Fibroblast of lung (primary cell): Measurements from ENCODE around the gene PIP5KL1. TPM values are rescaled to one million over a fixed set of nuclear protein-coding genes. Genes with fewer than 3 reads are reported as not detected.
A peak's percentile ranks its signal among the peaks of the same experiment; 100 is the strongest.

Experiments used
- DNase-seq, 2 donors: peaks; one replicate each; pipeline versions ENCODE4 v3.0.0 to v3.0.0-alpha.2; 2010; ENCODE audit warnings: low read depth in 2 of 2
- H2AFZ ChIP-seq: 2 replicates; pipeline ENCODE4 v1.5.1; 2012; ENCODE audit warnings: low read length, control low read depth, inconsistent platforms
- H3K27ac ChIP-seq: 2 replicates; pipeline ENCODE4 v1.5.1; 2011; ENCODE audit warnings: low read length, control low read depth; ENCODE audit not compliant: insufficient read depth
- H3K27me3 ChIP-seq: 2 replicates; pipeline ENCODE4 v1.5.1; 2011; ENCODE audit warnings: mild to moderate bottlenecking, low read length; ENCODE audit not compliant: control insufficient read depth, insufficient read depth
- H3K36me3 ChIP-seq: 2 replicates; pipeline ENCODE4 v1.5.1; 2011; ENCODE audit warnings: low read length; ENCODE audit not compliant: control insufficient read depth, insufficient read depth
- H3K4me1 ChIP-seq: 2 replicates; pipeline ENCODE4 v1.5.1; 2011; ENCODE audit warnings: low read length; ENCODE audit not compliant: control insufficient read depth, insufficient read depth; ENCODE audit errors: extremely low read depth
- H3K4me2 ChIP-seq: 2 replicates; pipeline ENCODE4 v1.5.1; 2011; ENCODE audit warnings: low read length, control low read depth; ENCODE audit not compliant: insufficient read depth; ENCODE audit errors: extremely low read depth
- H3K4me3 ChIP-seq, 4 experiments: fragments of 200-600 bp in 1 of 4; sonication (generic) in 1 of 4; replicated peaks in 1 of 4; 2 replicates each; pipeline ENCODE4 v1.5.1; 2011 to 2016; ENCODE audit warnings: low read length in 4 of 4, low read depth in 3 of 4, mild to moderate bottlenecking in 3 of 4, control low read depth in 2 of 4, inconsistent platforms in 1 of 4, mixed read lengths in 1 of 4; ENCODE audit not compliant: insufficient read depth in 1 of 4; ENCODE audit errors: control extremely low read depth in 1 of 4
- H3K79me2 ChIP-seq: 2 replicates; pipeline ENCODE4 v1.5.1; 2012; ENCODE audit warnings: mild to moderate bottlenecking, low read length, inconsistent platforms; ENCODE audit not compliant: control insufficient read depth, insufficient read depth
- H3K9ac ChIP-seq: 2 replicates; pipeline ENCODE4 v1.5.1; 2011; ENCODE audit warnings: mild to moderate bottlenecking, low read length, control low read depth; ENCODE audit not compliant: insufficient read depth
- H3K9me3 ChIP-seq: 2 replicates; pipeline ENCODE4 v1.5.1; 2012; ENCODE audit warnings: low read depth, low read length; ENCODE audit not compliant: control insufficient read depth, insufficient read depth
- H4K20me1 ChIP-seq: 2 replicates; pipeline ENCODE4 v1.5.1; 2011; ENCODE audit warnings: low read length; ENCODE audit not compliant: control insufficient read depth, insufficient read depth; ENCODE audit errors: extremely low read depth
- EZH2 ChIP-seq: IDR thresholded peaks from 2 replicates; pipeline ENCODE4 v1.5.1; 2012; ENCODE audit warnings: low read length, control low read depth, mild to moderate bottlenecking; ENCODE audit errors: missing control alignments
- polyA plus RNA-seq, 2 donors: library from polyadenylated mRNA; depleted of rRNA in 1 of 2; stranded (reverse) in 1 of 2; unstranded in 1 of 2; fragments of >200 nt; gene quantifications; 2 replicates each; pipeline ENCODE4 v1.2.1, GENCODE V29; 2011 to 2012; ENCODE audit warnings: missing spikeins in 1 of 2
- total RNA-seq: library from RNA; depleted of rRNA; stranded (reverse); fragments of >200 nt; gene quantifications from 2 replicates; pipeline ENCODE4 v1.2.1, GENCODE V29; 2014
- TF ChIP-seq, protein P1 (sequence below), 2 donors: IDR thresholded peaks in 1 of 2; conservative IDR thresholded peaks in 1 of 2; 1 replicate in 1 of 2; 2 replicates in 1 of 2; pipeline ENCODE4 v1.5.1; 2011 to 2012; ENCODE audit warnings: low read length in 2 of 2, control low read depth in 1 of 2, inconsistent platforms in 1 of 2, low read depth in 1 of 2, mild to moderate bottlenecking in 1 of 2

Gene PIP5KL1
- total and polyA plus RNA-seq, 2 donors (not counting 1 experiment from before 2014, with no cell fraction given): 1.9 to 2.5 TPM

DNA sequence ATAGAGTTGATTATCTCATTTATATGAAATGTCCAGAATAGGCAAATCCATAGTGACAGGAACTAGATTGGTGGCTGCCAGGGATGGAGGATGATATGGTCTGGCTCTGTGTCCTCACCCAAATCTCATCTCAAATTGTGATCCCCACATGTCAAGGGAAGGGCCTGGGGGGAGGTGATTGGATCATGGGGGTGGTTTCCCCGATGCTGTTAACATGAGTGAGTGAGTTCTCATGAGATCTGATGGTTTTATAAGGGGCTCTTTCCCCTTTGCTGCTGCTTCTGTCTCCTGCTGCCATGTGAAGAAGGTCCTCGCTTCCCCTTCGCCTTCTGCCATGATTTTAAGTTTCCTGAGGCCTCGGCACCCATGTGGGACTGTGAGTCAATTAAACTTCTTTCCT, 28.8 kb upstream of the PIP5KL1 start:
- peaks cover 9% of the 10 kb centered on the region for H3K79me2 ChIP-seq
- H3K36me3 ChIP-seq: no peaks in the 10 kb centered on the region
- no peaks in the 10 kb centered on the region for H4K20me1 ChIP-seq
- H3K4me2 ChIP-seq: no peak overlapping the region
- no peaks in the 10 kb centered on the region for H3K9me3 ChIP-seq
- H3K27me3 ChIP-seq: no peaks in the 10 kb centered on the region
- peaks cover 4% of the 10 kb centered on the region for H3K4me1 ChIP-seq
- H2AFZ ChIP-seq: no peak overlapping the region
- no peak overlapping the region for H3K4me3 ChIP-seq
- DNase-seq: no peak
- no peak overlapping the region for H3K9ac ChIP-seq
- no peak overlapping the region for H3K27ac ChIP-seq
- TF ChIP-seq, protein P1, sequence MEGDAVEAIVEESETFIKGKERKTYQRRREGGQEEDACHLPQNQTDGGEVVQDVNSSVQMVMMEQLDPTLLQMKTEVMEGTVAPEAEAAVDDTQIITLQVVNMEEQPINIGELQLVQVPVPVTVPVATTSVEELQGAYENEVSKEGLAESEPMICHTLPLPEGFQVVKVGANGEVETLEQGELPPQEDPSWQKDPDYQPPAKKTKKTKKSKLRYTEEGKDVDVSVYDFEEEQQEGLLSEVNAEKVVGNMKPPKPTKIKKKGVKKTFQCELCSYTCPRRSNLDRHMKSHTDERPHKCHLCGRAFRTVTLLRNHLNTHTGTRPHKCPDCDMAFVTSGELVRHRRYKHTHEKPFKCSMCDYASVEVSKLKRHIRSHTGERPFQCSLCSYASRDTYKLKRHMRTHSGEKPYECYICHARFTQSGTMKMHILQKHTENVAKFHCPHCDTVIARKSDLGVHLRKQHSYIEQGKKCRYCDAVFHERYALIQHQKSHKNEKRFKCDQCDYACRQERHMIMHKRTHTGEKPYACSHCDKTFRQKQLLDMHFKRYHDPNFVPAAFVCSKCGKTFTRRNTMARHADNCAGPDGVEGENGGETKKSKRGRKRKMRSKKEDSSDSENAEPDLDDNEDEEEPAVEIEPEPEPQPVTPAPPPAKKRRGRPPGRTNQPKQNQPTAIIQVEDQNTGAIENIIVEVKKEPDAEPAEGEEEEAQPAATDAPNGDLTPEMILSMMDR (conservative IDR thresholded peaks at IDR 0.05 in 1 of 2, IDR thresholded peaks at IDR 0.05 in 1 of 2; ENCODE audit: low read depth in 1 of 2, low read length in 2 of 2): no peak
- TF ChIP-seq EZH2: no peak

GRCh38 chr9:127958728-127959127, 28.2 kb upstream of the PIP5KL1 start:
- Histone ChIP-seq H3K4me3 (no peak overlapping the region), H3K9ac (no peak overlapping the region), H2AFZ (no peak overlapping the region), H3K4me1 (peaks cover 4% of the 10 kb centered on the region), H4K20me1 (no peaks in the 10 kb centered on the region), H3K27me3 (no peaks in the 10 kb centered on the region), H3K4me2 (no peak overlapping the region), H3K9me3 (no peaks in the 10 kb centered on the region), H3K36me3 (no peaks in the 10 kb centered on the region), H3K79me2 (peaks cover 4% of the 10 kb centered on the region), H3K27ac (no peak overlapping the region)
- TF ChIP-seq, protein P1 (conservative IDR thresholded peaks at IDR 0.05 in 1 of 2, IDR thresholded peaks at IDR 0.05 in 1 of 2; ENCODE audit: low read depth in 1 of 2, low read length in 2 of 2): no peak
- TF ChIP-seq EZH2: no peak
- DNase-seq: no peak

DNA sequence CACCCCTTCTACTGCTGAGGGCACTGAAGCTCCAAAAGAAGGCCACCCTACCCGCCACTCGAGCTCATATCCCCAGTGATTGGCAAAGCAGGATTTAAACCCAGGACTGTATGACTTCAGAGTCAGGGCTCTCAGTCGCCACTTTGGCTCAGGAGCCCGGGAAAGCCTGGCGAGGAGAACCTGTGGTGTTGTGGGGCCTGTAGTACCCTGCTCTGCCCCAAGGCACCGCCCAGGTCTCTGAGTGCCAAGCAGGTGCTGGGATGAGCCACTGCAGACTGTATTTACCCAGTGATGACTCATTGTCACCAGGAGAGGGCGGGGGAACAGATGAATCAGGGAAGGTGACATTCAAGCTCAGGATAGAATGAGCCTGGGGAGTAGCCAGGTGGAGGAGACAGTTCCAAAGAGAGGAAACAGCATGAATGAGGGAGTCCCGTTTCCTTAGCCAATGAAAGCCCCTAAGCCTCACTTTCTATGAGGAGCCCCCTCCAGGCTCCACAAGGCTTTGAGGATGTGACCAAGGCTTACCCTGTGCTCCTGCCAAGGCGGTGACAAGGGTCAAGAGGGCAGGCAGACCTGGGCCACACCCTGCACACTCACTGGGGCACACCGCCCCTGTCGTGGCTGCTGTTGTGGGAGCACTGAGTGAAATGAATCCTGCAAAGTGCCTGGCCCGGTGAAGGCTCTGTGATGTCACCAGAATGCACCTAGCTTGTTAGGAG, 24.9 kb upstream of the PIP5KL1 start:
- Histone ChIP-seq H4K20me1 (no peaks in the 10 kb centered on the region), H3K9ac (no peak overlapping the region), H3K27ac (no peak overlapping the region), H3K27me3 (no peaks in the 10 kb centered on the region), H3K4me1 (peaks cover 2% of the 10 kb centered on the region), H3K4me2 (no peak overlapping the region), H3K36me3 (no peaks in the 10 kb centered on the region), H2AFZ (no peak overlapping the region), H3K79me2 (peaks cover 3% of the 10 kb centered on the region), H3K4me3 (no peak overlapping the region), H3K9me3 (no peaks in the 10 kb centered on the region)
- TF ChIP-seq, protein P1 (conservative IDR thresholded peaks at IDR 0.05 in 1 of 2, IDR thresholded peaks at IDR 0.05 in 1 of 2; ENCODE audit: low read depth in 1 of 2, low read length in 2 of 2): no peak
- TF ChIP-seq EZH2: no peak
- peak in 1 of 2 donors; percentile 41 for DNase-seq
